ENCODE results near the gene ARHGAP21.

DNA sequence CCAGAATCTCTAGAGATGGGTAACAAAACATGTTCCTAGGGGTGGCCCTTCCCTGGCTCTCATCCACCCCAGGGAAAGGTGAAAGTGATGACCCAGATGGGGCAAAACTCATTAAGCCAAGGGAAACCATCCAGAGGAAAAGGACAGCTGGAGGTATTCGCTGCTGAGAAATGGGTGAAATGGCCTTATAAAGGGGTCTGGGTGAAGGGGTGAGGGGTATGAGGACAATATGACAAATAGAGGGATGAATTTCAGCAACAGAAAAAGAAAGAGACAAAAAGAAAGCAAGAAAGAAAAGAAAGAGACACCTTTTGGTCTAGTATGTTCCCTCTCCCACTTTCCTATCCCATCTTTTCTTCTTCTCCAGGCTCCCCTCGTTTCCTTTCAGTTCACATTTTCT is 26.6 kb downstream of the ARHGAP21 start:
- TF ChIP-seq POLR2AphosphoS5 (IDR thresholded peaks at IDR 0.05; ENCODE audit: low read depth), result no peak
- TF ChIP-seq CTCF (conservative IDR thresholded peaks at IDR 0.05; ENCODE audit: low read depth in 2 of 2), result no peak
- no peak for TF ChIP-seq REST (IDR thresholded peaks at IDR 0.05; ENCODE audit: unreplicated experiment)
- no peak for TF ChIP-seq EZH2phosphoT487 (IDR thresholded peaks at IDR 0.05; ENCODE audit: unreplicated experiment)
- no peak for TF ChIP-seq EZH2 (IDR thresholded peaks at IDR 0.05; ENCODE audit: low read depth, unreplicated experiment)

Measured in GM23338 (cell line).